COLO829 (cell line): ENCODE results near the gene KCNQ5.

Source experiments
- DNase-seq: peaks from one replicate; pipeline ENCODE4 v3.0.0; 2012; ENCODE audit warnings: low spot score

Gene KCNQ5

DNA sequence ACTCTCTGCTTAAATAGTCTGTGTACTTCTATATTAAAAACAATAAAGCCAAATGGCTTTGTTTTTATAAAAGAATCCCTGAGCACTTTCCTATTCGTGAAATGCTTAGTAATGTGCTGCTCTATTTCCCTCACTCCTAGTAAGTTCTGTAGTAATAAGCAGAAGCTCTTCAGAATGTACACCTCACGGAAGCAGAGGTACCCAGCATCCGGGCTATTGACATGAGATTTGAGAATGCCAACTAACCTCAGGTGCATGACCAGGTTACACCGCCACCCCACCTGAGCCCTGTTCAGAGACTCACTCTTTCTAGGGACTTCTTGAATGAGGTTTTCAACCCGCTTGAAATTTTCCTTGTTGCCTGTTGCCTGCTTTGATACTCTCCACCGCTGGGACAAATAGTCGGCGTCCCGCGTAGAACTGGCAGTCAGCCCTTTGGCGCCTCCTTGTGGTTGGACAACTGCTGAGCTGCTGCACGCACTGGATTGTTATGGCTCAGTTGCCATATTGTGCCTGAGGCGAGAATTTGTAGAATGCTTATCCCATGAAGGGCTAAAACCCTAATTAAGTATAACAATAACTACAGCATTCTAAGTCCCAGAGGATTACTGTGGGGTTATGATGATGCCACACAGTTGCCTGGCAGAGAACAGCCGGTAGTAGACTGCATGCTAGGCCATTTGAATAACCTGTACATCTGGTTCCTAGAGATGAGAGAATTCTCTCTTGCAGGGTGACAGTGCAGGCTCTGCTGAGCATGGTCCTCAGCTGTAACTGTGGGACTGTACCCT lies 508.0 kb downstream of the KCNQ5 start:
- peak; percentile 79 for DNase-seq

DNA sequence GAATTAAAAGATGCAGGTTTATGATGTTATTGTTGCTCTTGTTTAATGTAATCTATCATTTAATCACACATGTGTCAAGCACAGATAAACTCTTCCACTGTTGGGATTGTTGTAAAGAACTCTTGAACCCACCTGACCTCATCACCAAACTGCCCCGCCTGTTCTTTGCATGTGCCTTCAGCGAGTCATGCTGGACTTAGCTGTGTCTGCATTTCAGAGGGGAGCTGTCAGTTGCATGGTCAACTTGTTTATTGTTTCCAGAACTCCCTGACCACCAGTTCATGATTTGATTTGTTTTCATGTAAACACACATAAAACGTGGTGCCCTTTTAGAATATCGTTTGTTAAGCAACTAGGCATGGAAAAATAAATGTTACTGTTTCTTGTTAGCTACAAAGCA lies 509.8 kb downstream of the KCNQ5 start:
- peak; percentile 22 for DNase-seq

DNA sequence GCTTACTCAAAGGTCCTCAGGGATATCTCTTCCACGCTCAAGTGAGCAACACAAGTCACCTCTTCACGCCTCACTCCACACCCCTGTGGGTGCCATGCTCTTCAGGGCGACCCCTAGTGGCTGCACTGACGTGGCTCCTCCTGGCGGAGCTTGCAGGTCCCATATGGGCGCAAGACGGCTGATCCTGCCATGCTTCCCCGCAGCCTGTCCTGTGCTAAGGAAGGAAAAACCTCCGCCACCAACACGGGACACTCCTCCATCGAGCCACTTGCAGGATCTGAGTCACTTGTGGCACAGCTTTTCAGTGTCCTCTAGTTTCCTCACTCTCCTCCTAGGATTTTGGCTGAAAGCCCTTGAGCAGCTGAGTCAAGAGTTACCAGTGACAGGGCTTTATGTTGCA lies 512.7 kb downstream of the KCNQ5 start:
- DNase-seq, result no peak

DNA sequence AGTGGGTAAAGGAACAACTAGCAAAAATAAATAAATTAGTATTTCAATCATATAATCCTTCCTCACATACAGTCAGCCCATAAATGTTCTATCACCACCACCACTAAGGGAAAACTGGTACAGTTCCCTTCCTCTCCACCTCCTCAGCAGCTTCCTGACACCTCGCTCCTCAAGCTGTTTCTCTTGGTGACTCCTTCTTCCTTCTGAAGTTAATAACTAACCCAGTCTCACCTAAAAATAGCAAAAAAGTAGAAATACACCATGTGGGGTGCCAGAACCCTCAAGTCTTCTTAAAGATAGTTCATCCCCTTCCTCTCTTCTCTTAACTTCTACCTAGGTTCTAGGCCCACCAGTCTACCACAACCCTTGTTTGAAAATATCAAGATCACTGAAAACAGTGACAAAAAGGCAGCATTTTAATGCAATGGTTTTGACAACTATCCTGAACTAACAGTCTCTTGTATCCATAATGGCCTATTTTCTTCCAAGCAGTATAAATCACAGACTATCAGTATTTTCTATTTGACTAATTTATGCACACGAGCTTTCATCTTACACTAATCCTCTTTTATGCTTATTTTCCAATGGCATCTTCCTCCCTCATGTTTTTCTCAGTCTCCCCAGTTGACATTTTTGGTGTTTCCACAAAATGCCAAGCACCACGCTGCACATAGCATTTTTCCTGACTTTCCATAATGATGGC lies 518.0 kb downstream of the KCNQ5 start:
- no peak for DNase-seq

DNA sequence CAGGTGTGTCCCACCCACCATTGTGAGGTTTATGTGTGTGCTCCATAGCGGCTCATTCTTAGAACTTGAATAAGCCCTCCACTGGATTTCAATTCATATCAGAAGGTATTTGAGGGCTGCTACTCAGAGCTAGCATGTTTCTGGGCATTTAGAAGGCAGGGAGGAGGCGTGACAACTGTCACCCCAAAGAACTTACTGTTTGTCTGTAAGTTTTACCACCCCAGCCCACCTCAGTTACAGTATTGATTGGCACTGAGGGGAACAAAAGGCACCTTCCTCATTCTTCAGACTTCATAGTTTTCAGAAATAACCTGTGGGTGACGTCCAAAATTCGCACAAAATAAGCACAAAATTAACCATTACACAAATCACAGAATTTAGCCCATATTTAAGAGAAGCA lies 521.7 kb downstream of the KCNQ5 start:
- DNase-seq, result no peak

DNA sequence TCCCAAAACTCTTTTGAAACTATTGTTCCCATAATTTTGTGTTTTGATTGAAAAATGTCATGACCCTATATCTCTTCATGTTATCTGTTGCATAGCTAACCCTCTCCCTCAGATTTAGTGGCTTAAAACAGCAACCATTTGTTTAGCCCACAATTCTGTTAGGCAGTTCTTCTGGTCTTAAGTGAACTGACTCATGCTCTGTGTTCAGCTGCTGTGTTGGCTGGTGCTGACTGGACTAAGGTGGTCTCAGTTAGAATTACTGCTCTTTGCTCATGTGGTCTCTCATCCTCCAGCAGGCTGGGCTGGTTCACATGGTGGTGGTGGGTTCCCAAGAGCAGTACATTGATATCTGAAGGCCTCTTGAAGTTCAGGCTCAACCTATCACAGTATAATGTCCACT lies 522.7 kb downstream of the KCNQ5 start:
- no peak for DNase-seq

DNA sequence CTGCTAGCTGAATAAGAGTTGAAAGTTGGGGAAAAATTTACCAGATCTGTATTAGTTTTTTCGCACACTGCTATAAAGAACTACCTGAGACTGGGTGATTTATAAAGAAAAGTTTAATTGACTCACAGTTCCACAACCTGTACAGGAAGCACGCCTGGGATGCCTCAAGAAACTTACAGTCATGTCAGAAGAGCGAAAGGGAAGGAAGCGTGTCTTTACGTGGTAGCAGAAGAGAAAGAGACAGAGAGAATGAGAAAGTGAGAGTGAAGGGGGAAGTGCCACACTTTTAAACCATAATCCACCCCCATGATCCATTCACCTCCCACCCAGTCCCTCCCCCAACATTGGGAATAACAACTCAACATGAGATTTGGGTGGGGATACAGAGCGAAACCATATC lies 523.8 kb downstream of the KCNQ5 start:
- no peak for DNase-seq

DNA sequence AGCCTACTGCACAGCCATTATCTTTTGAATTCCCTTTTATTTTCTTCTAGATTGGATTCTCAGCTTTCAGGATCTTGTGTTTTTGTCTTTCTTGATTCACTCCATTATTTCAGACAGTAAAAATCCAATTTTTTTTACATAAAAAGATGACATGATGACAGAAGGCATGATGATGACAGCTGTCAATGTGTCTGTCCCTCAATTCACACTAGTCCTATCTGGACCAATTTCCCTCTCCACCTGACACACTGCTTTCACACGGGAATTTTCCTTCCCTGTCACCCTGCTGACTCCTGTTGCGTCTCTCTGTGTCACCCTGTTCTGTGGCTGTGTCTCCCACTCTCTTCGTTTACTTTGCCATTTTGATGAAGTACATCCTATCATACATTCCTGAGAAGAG lies 529.9 kb downstream of the KCNQ5 start:
- no peak for DNase-seq

DNA sequence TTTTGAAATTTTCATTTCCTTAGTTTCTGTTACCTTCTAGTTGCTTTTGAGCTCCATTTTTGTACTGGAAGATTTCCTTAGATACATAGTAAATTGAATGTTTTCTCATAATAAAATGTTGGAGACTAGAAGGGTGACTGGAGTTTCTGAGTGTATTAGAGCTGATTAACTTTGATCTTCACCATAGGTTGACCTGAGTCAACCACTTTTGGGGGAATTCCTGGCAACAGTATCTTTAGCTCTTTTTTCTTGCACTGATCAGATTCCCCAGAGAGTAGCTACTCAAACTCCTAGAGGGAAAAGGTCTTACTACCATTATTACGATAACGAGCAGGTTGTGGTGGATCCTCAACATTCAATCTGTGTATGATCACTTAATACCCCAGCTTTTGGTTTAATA lies 530.7 kb downstream of the KCNQ5 start:
- DNase-seq, result no peak

DNA sequence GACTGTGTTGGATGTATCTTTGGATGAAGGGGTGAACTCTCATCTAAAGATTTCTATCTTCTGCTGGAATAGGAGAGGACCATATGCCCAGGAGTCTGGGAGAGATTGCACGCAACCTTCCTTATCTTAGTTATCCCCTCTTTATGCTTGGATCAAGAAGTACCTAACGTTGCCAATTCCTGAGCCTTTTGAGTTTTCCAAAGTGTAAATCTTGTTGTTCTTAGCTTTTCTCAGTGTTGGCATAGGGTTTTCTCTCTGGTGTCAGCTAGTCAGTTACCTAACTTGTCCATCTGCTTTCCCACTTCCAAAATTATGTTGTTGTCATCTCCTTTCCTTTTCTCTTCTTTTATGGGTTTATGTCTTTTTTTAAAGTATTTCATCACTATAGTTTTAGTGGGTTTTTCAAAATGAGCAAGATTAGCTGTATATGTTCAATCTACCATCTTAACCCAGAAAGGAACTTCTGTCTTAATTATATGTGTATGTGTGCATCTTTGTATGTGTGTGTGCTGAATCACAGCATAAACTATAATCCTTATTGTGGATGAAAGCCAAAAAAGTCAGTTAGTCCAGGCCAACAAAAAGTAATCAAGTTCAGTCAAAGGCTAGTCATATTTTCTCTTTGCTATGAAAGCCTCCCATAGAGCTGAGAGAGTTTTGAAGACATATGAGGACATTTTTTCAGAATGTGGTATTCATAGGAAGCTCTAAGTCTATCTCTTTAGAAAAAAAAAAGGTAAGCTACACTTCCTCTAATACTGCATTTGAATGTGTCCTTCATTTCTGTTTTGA lies 531.3 kb downstream of the KCNQ5 start:
- peak; percentile 42 for DNase-seq

DNA sequence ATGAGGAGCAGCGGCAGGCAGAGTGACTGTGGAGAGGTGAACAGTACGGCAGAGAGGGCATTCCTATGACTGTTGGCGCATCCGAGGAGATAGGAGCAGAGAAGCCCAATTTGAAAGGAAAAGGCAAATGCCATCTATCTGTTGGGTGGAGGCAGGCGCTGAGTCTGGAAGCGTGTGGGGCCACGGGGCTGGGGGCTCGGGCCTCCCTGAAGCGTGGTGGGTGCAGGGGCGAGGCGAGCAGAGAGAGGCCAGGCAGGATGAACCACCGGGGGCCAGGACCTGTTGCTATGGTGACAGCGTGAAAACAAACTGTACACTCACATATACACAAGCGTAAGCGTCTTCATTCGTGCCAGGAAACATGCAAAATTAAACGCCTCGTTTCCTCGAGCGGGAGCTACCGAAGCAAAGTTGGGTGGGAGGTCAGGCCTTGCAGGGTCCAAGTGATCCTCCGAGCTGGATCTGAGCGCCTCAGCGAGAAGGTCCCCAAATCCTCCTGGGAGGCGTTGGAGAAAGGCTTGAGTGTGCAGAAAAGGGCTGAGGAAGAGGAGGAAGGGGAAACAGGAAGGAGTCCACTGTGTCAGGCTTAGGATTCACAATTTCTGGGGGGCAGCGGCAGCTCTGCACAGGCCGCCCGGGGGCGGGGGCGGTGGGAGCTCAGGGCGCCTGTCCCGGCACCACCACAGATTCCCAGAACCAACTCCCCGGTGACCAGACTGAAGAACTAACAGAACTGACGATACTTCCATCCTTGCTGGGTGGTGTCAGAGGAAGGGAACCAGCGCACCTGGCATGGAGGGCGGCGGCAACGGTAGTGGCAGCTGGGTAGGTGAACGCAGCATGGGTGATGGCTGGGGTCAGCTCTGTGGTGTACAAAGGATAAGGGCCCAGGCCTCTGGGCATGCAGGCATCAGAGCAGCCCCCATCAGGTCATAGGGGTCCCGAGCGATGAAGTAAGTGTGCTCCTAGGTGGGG lies 535.2 kb downstream of the KCNQ5 start:
- no peak for DNase-seq

DNA sequence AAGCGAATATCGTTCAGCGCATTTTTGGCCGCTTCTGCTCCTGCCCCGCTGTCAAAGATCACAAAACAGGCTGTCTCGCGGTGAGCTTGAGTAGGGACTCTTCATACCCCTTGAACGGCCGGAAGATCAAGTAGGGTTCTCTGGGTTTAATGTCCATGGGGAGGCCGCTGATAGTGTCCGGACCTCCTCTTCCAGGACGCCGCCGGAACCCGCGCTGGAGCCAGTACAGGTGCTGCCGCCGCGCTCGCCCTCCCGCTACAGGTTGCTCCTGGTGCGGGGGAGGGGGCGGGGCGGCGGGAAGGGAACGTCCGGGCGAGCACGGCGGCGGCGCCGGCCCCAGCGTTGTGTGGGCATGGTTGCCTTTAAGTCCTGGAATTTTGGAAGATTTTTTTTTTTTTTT lies 536.0 kb downstream of the KCNQ5 start:
- DNase-seq, result no peak

DNA sequence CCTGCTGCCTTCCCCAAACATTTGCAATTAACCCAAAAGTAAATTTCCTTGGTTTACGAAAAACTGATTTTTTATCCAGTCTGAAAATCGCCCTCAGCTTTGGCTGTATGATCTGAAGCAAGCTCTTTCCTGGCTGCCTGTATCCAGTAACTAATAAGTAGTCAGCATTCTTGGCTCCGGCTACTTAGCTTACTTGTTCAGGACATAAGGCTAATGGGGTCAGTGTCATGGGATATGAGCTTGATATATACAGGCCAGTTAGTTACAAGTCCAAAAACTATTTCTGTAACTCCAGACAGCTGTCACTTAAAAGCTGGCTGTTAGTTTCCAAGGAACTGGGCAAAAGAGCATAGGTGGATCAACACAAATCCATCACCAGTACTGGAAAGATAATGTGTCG lies 547.2 kb downstream of the KCNQ5 start:
- no peak for DNase-seq

DNA sequence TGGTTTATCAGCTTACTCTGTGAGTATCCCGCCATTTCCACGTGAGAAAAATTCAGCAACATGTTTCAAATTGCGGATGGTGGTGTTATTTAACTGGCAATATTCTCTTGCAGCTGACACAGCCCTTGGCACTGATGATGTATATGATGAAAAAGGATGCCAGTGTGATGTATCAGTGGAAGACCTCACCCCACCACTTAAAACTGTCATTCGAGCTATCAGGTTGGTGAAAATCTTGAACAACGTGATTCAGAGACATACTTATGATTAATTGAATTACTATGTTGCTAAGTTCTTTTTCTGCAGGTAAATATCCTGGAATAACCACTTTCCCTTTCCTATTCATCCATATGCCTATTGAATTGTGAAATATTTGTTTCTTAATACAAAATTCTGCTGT lies 547.8 kb downstream of the KCNQ5 start:
- no peak for DNase-seq

DNA sequence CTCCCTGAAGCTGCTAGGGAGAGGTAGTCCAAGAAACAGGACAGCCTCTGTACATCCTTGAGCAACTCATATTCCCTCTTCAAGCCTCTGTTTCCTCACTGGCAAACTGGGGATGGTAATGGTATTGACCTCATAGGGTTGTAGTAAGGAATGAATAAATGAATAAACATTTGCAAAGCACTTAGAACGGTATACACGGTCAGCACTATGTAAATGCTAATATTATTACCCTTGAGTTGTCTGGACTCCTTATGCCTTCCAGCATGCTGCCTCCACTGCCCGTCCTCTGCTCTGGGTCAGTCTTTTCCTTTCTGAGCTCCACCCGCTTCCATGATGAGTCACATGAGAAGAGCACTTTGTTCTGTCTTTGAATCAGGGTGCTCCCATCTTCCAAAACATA lies 552.8 kb downstream of the KCNQ5 start:
- DNase-seq, result no peak

DNA sequence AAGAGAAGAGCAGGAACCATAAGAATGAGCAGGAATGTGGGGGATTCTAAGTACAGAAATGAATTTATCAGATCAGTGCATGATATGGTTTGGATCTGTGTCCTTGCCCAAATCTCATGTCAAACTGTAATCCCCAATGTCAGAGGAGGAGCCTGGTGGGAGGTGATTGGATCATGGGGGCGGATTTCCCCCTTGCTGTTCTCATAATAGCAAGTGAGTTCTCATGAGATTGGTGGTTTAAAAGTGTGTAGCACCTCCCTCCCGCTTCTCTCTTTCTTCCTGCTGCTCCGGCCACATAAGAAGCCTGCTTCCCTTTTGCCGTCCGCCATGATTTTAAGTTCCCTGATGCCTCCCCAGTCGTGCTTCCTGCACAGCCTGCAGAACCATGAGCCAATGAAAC lies 554.2 kb downstream of the KCNQ5 start:
- DNase-seq, result no peak

DNA sequence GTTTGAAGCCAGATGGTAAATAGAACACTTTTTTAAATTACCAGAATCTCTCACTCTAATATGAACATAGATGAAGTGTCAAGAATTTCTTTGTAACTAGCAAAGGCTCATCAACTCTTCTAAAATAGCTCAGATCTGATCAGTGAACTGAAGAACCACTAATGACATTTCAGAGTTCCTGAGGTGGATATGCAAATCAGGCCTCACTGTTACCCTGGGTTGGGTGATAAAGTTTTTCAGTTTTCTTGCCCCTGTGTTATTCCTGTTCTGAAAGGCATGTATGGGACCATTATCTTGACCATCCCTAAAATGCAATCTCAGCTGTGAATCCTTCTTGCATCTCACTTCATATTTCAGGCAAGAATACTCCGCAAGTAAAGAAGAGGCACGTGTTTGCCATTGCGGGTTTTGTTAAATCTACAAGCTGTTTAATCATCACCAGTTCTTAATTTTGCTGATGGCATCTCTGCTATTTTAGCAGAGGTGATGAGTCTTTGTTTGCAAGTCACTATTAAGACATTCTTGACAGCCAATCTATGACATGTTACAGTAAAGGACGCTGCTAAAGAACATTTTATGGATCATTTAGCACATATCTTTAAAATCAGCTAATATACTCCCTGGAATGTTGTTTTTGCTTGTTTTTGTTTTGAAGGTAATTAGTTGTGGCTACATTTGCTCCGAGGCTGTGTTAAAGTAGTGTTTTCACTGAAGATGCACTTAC lies 555.5 kb downstream of the KCNQ5 start:
- no peak for DNase-seq

DNA sequence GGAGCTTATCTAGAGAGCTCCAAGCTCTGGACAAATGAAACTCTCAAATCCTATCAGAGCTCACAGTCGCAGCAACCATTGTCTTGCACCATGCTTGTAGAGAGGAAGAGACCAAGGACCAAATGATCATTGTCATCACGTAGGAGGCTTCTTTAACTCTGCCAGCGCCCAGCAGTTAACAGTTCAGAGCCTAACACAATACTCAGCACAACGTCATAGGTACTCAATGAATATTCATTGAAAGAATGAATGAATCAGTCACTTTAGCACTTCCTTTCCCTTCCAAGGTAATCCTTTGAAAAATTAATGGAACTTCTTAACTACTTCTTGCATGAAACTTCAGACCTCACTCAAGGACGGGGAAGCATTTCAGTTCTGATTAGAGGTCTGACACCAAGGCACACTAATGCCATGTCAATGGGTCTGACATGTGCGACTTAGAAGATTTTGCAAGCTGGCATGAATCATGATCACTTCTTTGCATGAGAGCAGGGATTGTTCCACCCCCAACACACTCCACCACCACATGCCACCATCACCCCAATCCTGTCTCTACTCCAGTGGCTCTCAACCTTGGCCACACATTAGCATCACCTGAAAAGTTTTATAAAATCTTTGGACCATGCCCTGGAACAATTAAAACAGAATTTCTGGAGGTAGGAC lies 558.3 kb downstream of the KCNQ5 start:
- no peak for DNase-seq

DNA sequence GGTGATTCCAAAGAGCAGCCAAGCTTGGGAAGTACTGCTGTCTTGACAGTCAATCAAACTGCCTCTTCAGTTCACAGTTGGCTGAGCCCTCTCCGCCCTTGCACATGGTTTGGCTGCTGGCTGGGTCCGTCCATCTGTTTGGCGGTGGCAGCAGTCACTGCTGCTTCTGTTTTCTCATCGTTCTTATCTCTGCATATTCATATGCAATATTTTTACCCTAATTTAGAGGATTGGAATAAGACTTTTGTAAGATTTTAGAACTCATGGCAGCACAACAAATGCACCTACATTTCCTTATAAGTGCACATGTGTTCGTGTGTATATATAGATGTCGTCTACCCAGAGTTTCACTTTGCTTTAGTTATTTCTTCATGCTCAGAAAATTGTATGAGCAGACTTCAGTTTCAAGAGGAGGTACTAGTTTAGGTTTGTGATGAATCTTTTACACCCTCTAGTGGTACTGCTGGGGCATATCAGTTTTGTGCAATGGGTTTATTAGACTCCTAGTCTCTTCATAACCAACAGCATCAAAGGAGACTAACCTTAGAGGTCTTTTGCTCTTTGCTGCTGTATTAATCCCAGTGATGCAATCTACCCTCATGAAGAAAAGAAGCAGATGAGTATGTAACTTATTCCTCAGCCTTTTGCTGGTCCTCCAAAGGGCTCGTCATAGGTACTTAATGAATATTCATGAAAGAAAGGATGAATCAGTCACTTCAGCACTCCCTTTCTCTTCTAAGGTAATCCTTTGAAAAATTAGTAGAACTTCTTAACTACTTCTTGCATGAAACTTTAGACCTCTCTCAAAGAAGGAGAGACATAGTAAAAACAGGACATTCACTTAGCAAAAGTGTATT lies 559.1 kb downstream of the KCNQ5 start:
- DNase-seq, result peak; percentile 45
